ENCODE data around the gene ICAM2. TPM values are rescaled to one million over a fixed set of nuclear protein-coding genes. Genes with fewer than 3 reads are reported as not detected.

ICAM2 gene
- total and polyA plus RNA-seq, 2 donors (not counting 3 experiments of a cell fraction or from before 2014, with no cell fraction given) = 586 to 2,377 TPM

- peaks cover 21% of the 10 kb centered on the region for H3K4me1 ChIP-seq (ENCODE audit: control insufficient read depth, extremely low read depth, insufficient read depth, low read length)
- no peak for DNase-seq (ENCODE audit: low read depth, low spot score)
- ChIA-PET POLR2A (no interaction called here), CTCF (interaction anchor here (0.6 to 12.0 kb wide), 8 partner anchors 8 to 149 kb away, joined by 3 to 183 read pairs (median 5); partner anchors contain the start of gene GH1)
- intact Hi-C loops (cut with micrococcal nuclease) (no loop called here), dilution Hi-C loops (cut with MboI; ENCODE audit: extremely low pct_ligation_motif_present, low sequenced_read_pairs) (no loop called here)
- no peaks in the 10 kb centered on the region for H4K20me1 ChIP-seq (replicated peaks; ENCODE audit: control insufficient read depth, extremely low read depth, insufficient read depth, low read length)
- no peaks in the 10 kb centered on the region for H3K27me3 ChIP-seq (ENCODE audit: control insufficient read depth in 2 of 2, insufficient read depth in 2 of 2, low read length in 2 of 2)
- no peak overlapping the region for H3K9ac ChIP-seq (replicated peaks; ENCODE audit: extremely low read depth, insufficient read depth, low read length)
- H3K4me2 ChIP-seq (ENCODE audit: insufficient read depth, low read length) = no peak overlapping the region
- no peak overlapping the region for H2AFZ ChIP-seq (ENCODE audit: low read depth, low read length)
- H3K36me3 ChIP-seq (ENCODE audit: control insufficient read depth in 2 of 2, extremely low read depth in 1 of 2, insufficient read depth in 2 of 2, low read length in 2 of 2) = no peaks in the 10 kb centered on the region
- BruUV-seq (replicated peaks) = no TSS peak
- no peaks in the 10 kb centered on the region for H3K9me1 ChIP-seq (replicated peaks; ENCODE audit: control insufficient read depth, extremely low read depth, insufficient read depth, low read length)
- no peak overlapping the region for H3K4me3 ChIP-seq (replicated peaks in 1 of 3; ENCODE audit: insufficient read depth in 1 of 3, low read depth in 1 of 3, low read length in 3 of 3)
- H3K79me2 ChIP-seq (ENCODE audit: control insufficient read depth, insufficient read depth, low read length) = no peaks in the 10 kb centered on the region
- FAIRE-seq = no peak
- TF ChIP-seq MYC (IDR thresholded peaks at IDR 0.05; ENCODE audit: low read depth, low read length) (no peak), MAX (IDR thresholded peaks at IDR 0.05; ENCODE audit: insufficient read depth, insufficient read length) (no peak), EZH2 (IDR thresholded peaks at IDR 0.05; ENCODE audit: borderline replicate concordance, low read depth, low read length, severe bottlenecking) (no peak), JUN (IDR thresholded peaks at IDR 0.05; ENCODE audit: borderline replicate concordance, insufficient read depth, insufficient read length, low read depth) (no peak), GATA2 (IDR thresholded peaks at IDR 0.05; ENCODE audit: insufficient read depth, insufficient read length, low read depth, low read length) (no peak), FOS (IDR thresholded peaks at IDR 0.05; ENCODE audit: borderline replicate concordance, insufficient read depth, low read length) (no peak), POLR2AphosphoS5 (IDR thresholded peaks at IDR 0.05; ENCODE audit: insufficient read depth, low read depth, low read length) (no peak), POLR2A (IDR thresholded peaks at IDR 0.05; ENCODE audit: low read depth, low read length) (no peak), CTCF (IDR thresholded peaks at IDR 0.05; ENCODE audit: extremely low read depth in 1 of 2, insufficient read depth in 1 of 2, low read depth in 1 of 2, low read length in 2 of 2) (no peak)
- H3K27ac ChIP-seq (ENCODE audit: insufficient read depth, low read depth, low read length) = no peak overlapping the region
- H3K9me3 ChIP-seq (replicated peaks; ENCODE audit: control insufficient read depth, insufficient read depth, low read length) = peaks cover 2% of the 10 kb centered on the region
These were observed 36.2 kb downstream of the ICAM2 start for GRCh38 chr17:63984236-63984635.
